HUES48 (cell line): Measurements from ENCODE around the gene SNRPA1.

ENCODE experiments used
- H3K27ac ChIP-seq: one replicate; pipeline ENCODE4 v1.7.0; 2013; ENCODE audit warnings: low read depth, low read length, inconsistent platforms
- H3K27me3 ChIP-seq: 2 replicates; pipeline ENCODE4 v1.6.1; 2013; ENCODE audit warnings: mild to moderate bottlenecking, low read length; ENCODE audit not compliant: control insufficient read depth, insufficient read depth
- H3K36me3 ChIP-seq: 2 replicates; pipeline ENCODE4 v1.6.1; 2013; ENCODE audit warnings: low read length; ENCODE audit not compliant: control insufficient read depth, insufficient read depth
- H3K4me1 ChIP-seq: 2 replicates; pipeline ENCODE4 v1.6.1; 2013; ENCODE audit warnings: mild to moderate bottlenecking, low read length; ENCODE audit not compliant: control insufficient read depth, insufficient read depth
- H3K4me3 ChIP-seq: 2 replicates; pipeline ENCODE4 v1.5.1; 2013; ENCODE audit warnings: mild to moderate bottlenecking, low read depth, low read length
- H3K9ac ChIP-seq: 2 replicates; pipeline ENCODE4 v1.6.1; 2013; ENCODE audit warnings: mild to moderate bottlenecking, low read depth, low read length, moderate library complexity
- H3K9me3 ChIP-seq: 2 replicates; pipeline ENCODE4 v1.6.1; 2013; ENCODE audit warnings: low read length; ENCODE audit not compliant: control insufficient read depth, insufficient read depth

Gene SNRPA1

DNA sequence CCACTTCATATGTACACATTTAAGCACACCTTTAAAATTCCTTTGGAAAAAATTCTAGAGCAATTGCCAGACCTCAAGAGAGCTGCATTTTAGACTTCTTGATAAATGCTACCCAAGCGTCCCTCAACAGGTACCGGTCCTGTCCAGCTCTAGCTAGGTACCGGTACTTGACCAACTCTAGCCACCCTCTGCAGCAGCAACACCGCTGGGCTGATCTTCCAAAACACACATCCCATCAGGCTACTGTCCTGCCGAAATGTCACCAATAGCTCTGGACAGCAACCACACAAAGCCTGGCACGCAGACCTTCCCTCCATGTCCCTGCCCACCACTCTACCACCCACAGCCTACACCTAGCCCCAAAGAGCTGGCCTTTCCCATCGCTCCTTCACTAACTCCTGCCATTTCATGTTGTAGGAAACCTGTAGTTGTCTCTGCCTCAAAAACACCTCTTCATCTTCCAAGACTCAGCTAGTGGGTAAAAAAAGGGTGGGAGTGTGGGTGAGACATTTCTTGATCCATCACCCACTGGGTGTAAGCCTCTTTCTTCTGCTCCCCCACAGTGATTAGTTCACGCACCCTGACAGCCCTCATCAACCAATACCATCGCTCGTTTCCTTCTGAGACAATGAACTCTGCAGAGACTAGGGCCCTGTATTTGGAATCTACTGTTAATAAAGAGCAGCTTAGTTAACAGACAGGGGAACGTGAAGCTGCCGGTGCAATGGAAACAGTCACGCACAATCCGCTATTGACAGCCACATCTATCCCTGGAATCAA lies 50.0 kb downstream of the SNRPA1 start:
- Histone ChIP-seq H3K4me3 (no peak overlapping the region), H3K36me3 (peaks cover 22% of the 10 kb centered on the region), H3K27ac (no peak overlapping the region), H3K9ac (no peak overlapping the region), H3K27me3 (no peaks in the 10 kb centered on the region), H3K4me1 (peaks cover 65% of the 10 kb centered on the region), H3K9me3 (no peaks in the 10 kb centered on the region)

DNA sequence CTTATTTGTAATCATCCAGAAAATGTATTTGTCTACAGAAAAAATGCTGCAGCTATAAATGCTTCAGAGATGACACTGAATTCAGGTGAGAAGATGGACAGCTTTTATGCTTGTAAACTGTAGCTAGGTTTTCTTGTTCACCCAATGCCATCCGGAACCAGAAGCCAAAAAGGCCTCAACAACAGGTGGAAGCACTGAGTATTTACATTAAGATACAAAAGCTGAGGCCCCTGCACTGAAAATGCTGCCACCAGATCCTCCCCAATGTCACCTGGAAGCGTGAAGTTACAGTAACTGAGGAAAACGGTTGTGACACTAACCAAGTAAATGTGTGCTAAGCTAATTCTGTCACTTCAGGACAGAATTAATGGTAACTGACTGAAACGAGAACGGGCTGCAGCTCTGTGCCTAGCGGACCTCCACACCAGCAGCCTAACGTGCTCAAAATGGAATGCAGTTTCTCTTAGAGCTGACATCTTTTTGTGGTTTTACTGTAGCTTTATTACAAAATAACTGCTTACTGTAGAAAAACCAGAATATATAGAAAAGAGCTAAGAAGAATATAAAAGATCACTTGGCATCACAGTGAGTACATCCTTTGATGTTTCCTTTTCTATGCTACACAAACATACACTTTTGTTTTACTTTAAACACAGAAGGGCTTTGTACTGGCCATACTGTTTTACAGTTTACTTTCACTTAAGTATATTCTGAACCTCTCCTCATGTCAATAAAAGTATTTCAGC lies 50.8 kb downstream of the SNRPA1 start:
- Histone ChIP-seq H3K27me3 (no peaks in the 10 kb centered on the region), H3K4me3 (no peak overlapping the region), H3K27ac (no peak overlapping the region), H3K4me1 (peaks cover 66% of the 10 kb centered on the region), H3K9ac (no peak overlapping the region), H3K9me3 (no peaks in the 10 kb centered on the region), H3K36me3 (peaks cover 22% of the 10 kb centered on the region)

DNA sequence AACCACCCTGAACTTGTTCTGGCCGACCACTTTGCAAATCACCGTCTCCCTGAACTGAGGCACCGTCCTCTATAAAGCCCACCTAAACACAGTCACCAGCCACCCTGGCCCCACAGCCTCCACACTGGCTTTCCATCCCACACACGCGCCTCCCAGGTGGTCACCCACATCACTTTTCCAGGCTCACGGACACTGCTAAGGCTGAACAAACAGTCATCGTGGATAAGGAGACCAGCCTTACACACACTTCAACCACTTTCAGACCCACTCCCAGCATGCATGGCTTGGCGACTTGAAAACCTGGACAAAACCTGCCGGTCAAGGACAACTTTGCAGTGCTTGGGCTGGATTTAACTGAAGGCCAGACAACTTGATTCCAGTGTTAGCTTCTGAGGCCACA lies 51.6 kb downstream of the SNRPA1 start:
- H3K9ac ChIP-seq: no peak overlapping the region
- H3K4me1 ChIP-seq: peaks cover 64% of the 10 kb centered on the region
- H3K27me3 ChIP-seq: no peaks in the 10 kb centered on the region
- no peak overlapping the region for H3K4me3 ChIP-seq
- H3K27ac ChIP-seq: no peak overlapping the region
- H3K36me3 ChIP-seq: peaks cover 21% of the 10 kb centered on the region
- no peaks in the 10 kb centered on the region for H3K9me3 ChIP-seq

DNA sequence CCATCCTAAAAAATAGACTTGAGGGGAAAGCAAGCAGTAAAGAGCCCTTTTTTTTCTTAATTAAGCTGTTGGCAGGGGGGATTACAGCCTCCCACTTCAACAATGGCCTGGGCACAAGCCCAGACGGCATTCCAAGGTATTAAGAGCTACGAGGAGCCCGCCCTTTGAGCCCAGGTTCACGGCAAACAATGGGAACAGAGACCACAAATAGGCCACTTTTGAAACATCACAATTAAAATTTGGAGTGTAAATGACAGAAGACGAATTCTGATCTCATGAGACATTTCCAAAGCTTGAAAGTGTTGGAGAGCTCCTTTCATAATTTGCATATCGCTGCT lies 52.1 kb downstream of the SNRPA1 start:
- peaks cover 64% of the 10 kb centered on the region for H3K4me1 ChIP-seq
- no peaks in the 10 kb centered on the region for H3K9me3 ChIP-seq
- no peak overlapping the region for H3K4me3 ChIP-seq
- H3K36me3 ChIP-seq: peaks cover 16% of the 10 kb centered on the region
- no peak overlapping the region for H3K27ac ChIP-seq
- no peaks in the 10 kb centered on the region for H3K27me3 ChIP-seq
- no peak overlapping the region for H3K9ac ChIP-seq

DNA sequence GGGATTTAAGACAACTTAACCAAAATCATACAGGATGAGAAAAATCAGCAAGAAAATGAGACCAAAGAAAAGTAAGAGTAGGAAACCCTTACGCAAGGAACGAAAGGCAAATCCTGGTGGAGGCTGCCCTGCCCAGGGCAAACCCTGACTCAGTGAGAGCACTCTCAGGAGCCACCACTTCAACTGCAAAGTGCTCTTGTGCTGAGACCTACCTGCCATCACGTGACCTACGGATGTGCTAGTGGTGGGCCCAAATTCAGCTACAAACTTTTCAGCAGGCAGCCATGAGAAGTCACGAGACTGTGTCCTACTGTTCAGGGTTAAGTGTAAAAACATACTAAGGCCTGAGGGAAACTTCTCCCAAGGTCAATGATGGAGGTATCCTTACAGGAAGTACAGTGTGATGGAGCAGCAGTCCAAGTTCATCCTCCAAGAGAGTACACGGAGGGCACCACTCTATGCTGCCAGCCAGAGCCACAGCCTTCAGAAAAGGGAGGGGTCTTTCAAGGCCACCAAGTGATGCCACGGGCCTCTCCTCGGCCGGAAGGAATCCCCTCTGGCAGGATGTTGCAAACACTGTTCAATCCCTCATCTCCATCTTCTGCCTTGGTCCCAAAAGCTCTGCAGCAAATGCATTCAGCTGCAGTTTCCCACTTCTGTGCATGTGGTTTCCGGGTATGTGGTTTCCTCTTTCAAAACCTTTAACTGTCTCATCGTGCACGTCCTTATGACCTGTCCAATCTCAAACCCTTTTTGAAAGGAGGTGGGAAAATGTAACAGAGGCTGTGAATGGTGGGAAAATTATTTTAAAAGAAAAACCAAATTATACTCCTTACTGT lies 52.7 kb downstream of the SNRPA1 start:
- no peaks in the 10 kb centered on the region for H3K27me3 ChIP-seq
- no peak overlapping the region for H3K4me3 ChIP-seq
- H3K36me3 ChIP-seq: peaks cover 11% of the 10 kb centered on the region
- peaks cover 59% of the 10 kb centered on the region for H3K4me1 ChIP-seq
- no peaks in the 10 kb centered on the region for H3K9me3 ChIP-seq
- no peak overlapping the region for H3K9ac ChIP-seq
- no peak overlapping the region for H3K27ac ChIP-seq

DNA sequence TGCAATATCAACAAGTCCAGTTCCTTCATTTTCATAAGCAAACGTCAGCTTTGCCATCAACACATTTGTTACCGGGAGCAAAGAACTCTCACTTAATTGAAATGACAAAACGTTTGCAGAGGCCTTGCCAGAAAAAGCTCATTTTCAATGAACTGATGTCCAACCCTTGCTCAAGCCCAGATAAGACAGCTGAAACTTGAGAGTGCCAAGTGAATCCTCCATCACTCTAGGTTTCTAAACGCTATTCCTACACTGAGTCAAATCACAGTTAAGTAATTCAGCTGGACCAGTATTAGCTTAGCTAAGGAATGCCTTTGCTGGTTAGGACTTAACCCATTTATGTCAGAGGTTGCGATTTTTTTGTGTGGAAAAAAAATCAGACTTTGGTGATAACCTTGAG lies 54.7 kb downstream of the SNRPA1 start:
- H3K4me3 ChIP-seq: no peak overlapping the region
- no peaks in the 10 kb centered on the region for H3K27me3 ChIP-seq
- no peaks in the 10 kb centered on the region for H3K9me3 ChIP-seq
- H3K4me1 ChIP-seq: peaks cover 49% of the 10 kb centered on the region
- H3K27ac ChIP-seq: no peak overlapping the region
- peaks cover 11% of the 10 kb centered on the region for H3K36me3 ChIP-seq
- no peak overlapping the region for H3K9ac ChIP-seq

DNA sequence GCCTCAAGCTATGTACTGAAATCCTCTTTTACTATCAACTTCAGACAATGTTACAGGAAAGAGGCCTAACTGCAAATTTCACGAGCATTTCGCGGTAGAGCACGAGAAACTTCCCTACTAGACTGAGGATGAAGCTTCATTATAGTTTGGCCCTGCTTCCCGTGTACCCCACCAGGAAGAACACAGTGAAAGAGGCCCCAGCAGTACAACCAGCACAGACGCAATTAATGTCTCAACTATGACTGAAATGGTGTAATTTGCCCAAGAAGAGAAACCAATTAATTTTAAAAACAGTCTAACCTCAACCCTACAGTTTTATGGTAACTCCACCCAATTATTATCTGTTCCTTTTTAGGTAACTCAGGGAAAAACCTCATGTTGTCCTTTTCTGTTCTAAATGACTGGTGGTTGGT lies 55.3 kb downstream of the SNRPA1 start:
- H3K9ac ChIP-seq: no peak overlapping the region
- no peak overlapping the region for H3K4me3 ChIP-seq
- H3K27ac ChIP-seq: no peak overlapping the region
- H3K9me3 ChIP-seq: no peaks in the 10 kb centered on the region
- peaks cover 17% of the 10 kb centered on the region for H3K36me3 ChIP-seq
- peaks cover 43% of the 10 kb centered on the region for H3K4me1 ChIP-seq
- H3K27me3 ChIP-seq: no peaks in the 10 kb centered on the region

DNA sequence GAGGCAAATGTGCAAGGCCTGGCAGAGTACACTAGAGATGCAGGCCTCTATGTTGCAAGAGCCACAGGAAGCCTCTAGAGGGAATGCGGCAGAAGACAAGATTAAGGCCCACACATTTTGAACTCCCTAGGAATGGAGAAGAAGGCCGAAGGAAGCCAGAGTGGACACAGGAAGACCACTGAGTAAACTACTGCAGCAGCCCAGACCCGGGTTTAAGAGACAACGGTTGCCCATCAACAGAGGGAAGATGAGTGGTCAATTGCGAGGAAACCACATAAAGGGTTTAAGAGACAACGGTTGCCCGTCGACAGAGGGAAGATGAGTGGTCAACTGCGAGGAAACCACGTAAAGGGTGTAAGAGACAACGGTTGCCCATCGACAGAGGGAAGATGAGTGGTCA lies 57.8 kb downstream of the SNRPA1 start:
- Histone ChIP-seq H3K4me3 (no peak overlapping the region), H3K9ac (no peak overlapping the region), H3K4me1 (peaks cover 19% of the 10 kb centered on the region), H3K36me3 (peaks cover 37% of the 10 kb centered on the region), H3K27me3 (no peaks in the 10 kb centered on the region), H3K27ac (no peak overlapping the region), H3K9me3 (no peaks in the 10 kb centered on the region)

DNA sequence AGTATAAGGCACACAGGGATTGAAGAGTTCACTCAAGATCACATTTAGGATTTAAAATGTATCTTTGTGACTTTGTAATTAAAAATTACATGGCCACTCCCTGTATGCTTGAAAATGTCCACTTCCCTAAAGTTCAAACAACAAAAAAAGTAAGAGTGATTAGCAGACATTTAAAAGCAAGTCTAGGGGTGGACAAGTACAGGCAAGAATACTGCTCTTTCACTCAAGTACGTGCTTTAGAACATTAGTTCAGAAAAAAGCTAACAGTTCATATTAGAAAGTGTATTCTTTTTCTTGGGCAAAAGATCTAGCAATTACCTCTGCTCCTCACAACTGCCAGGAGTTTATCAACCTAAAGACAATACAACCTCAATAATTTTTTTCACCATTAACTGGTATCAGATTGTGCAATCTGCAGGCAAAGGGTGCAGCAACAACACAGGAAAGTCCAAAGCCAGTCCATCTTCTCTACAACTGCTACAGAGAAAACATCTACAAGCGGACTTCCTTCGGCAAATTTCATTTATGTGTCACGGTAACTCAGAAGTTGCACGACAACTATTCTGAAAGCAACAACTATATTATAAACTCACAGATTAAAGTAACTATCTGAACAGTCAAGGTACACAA lies 61.3 kb downstream of the SNRPA1 start:
- Histone ChIP-seq H3K27me3 (no peaks in the 10 kb centered on the region), H3K9ac (no peak overlapping the region), H3K4me3 (no peak overlapping the region), H3K4me1 (no peaks in the 10 kb centered on the region; the same call in 1 of the 2 replicates), H3K36me3 (peaks cover 56% of the 10 kb centered on the region), H3K9me3 (no peaks in the 10 kb centered on the region), H3K27ac (no peak overlapping the region)

DNA sequence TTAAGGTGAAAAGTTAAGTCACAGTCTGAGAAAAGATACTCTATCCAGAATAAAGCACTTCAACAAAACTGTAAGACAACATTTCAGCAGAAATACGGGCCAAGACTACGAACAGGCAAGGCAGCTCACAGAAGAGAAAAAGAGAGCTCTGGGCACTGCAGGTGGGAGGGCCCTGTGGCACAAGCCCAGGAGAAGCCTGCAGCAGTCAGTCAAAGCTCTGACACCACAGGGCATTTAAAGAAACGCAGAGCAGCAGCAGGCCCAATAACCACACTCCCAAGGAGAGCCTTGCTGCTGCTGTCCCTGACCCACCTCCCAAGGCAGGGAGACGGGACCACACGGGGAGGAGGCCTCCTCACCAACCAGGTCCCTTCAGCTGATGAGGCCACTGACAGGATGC lies 62.4 kb downstream of the SNRPA1 start:
- no peaks in the 10 kb centered on the region for H3K27me3 ChIP-seq
- no peaks in the 10 kb centered on the region for H3K9me3 ChIP-seq
- no peak overlapping the region for H3K4me3 ChIP-seq
- no peak overlapping the region for H3K27ac ChIP-seq
- peaks cover 56% of the 10 kb centered on the region for H3K36me3 ChIP-seq
- no peak overlapping the region for H3K9ac ChIP-seq
- H3K4me1 ChIP-seq: no peaks in the 10 kb centered on the region; the same call in 1 of the 2 replicates
